Thyroid gland (tissue), 4 donors: ENCODE data around the gene OR6B2.

Experiments
- POLR2A ChIP-seq, 2 donors: fragments of 450-650 bp; IDR thresholded peaks; one replicate each; pipeline ENCODE4 v1.6.1; 2017; ENCODE audit warnings: antibody characterized with exemption in 2 of 2, mild to moderate bottlenecking in 2 of 2, moderate library complexity in 1 of 2
- TF ChIP-seq, protein P1 (sequence below), 6 experiments: fragments of 200-600 bp in 3 of 6; fragments of 450-650 bp in 3 of 6; sonication (generic) in 3 of 6; IDR thresholded peaks; one replicate each; pipeline ENCODE4 v1.5.1; 2016 to 2019; ENCODE audit warnings: antibody characterized with exemption in 6 of 6, mild to moderate bottlenecking in 2 of 6, inconsistent platforms in 1 of 6, moderate library complexity in 1 of 6

DNA sequence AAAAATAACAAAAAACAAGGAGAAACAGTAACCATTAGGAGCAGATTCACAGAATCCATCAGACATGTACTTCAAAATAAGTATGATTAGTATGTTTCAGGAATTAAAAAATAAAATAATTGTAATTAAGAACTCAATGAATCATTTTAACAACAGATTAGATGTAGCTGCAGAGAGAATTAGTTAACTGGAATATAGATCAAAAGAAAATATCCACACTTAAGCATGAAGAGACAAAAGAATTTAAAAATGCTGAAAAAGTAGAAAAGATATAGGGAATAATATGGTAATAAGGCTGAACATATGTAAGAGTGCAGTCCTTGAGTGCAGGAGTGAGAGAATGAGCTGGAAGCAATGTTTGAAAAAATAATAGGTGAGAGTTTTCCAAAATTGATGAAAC, 47.2 kb upstream of the OR6B2 start:
- TF ChIP-seq, protein P1, sequence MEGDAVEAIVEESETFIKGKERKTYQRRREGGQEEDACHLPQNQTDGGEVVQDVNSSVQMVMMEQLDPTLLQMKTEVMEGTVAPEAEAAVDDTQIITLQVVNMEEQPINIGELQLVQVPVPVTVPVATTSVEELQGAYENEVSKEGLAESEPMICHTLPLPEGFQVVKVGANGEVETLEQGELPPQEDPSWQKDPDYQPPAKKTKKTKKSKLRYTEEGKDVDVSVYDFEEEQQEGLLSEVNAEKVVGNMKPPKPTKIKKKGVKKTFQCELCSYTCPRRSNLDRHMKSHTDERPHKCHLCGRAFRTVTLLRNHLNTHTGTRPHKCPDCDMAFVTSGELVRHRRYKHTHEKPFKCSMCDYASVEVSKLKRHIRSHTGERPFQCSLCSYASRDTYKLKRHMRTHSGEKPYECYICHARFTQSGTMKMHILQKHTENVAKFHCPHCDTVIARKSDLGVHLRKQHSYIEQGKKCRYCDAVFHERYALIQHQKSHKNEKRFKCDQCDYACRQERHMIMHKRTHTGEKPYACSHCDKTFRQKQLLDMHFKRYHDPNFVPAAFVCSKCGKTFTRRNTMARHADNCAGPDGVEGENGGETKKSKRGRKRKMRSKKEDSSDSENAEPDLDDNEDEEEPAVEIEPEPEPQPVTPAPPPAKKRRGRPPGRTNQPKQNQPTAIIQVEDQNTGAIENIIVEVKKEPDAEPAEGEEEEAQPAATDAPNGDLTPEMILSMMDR (IDR thresholded peaks at IDR 0.05) = no peak
- TF ChIP-seq POLR2A (IDR thresholded peaks at IDR 0.05) = no peak
